H1 (cell line): ENCODE results near the gene SGCD. TPM values are rescaled to one million over a fixed set of nuclear protein-coding genes. Genes with fewer than 3 reads are reported as not detected.

Experiments
- CTCF ChIA-PET: fragments of 300-600 bp; sonication (Branson Sonifier 250); formaldehyde crosslinking; loops from one replicate; lab custom pipeline; 2021; ENCODE audit not compliant: partially characterized antibody; lab: Charles Lee
- POLR2A ChIA-PET: fragments of 300-600 bp; sonication (Branson Sonifier 250); formaldehyde crosslinking; loops from one replicate; lab custom pipeline; 2021; ENCODE audit warnings: inconsistent platforms; ENCODE audit not compliant: partially characterized antibody; lab: Charles Lee
- DNase-seq, 2 experiments: peaks; one replicate each; pipeline versions ENCODE4 v3.0.0 to v3.0.0-alpha.2; 2010 to 2022; ENCODE audit warnings: low spot score in 2 of 2, low read depth in 1 of 2, mixed read lengths in 1 of 2
- FAIRE-seq: peaks from 2 replicates; lab custom pipeline; 2011; peaks lifted over from hg19 to GRCh38; lab: Jason Lieb, UNC
- H2AFZ ChIP-seq: 2 replicates; pipeline ENCODE4 v1.8.1; 2012; ENCODE audit warnings: low read length, inconsistent platforms
- H2AK5ac ChIP-seq: 2 replicates; pipeline ENCODE4 v1.6.1; 2013; ENCODE audit warnings: low read depth, low read length
- H2BK120ac ChIP-seq: replicated peaks from 2 replicates; pipeline ENCODE3; 2013; ENCODE audit warnings: low read depth, low read length, inconsistent platforms
- H2BK12ac ChIP-seq: 2 replicates; pipeline ENCODE4 v1.6.1; 2013; ENCODE audit warnings: low read depth, low read length
- H2BK15ac ChIP-seq: 2 replicates; pipeline ENCODE4 v1.6.1; 2013; ENCODE audit warnings: low read length
- H2BK20ac ChIP-seq: 2 replicates; pipeline ENCODE4 v1.6.1; 2013; ENCODE audit warnings: low read length
- H2BK5ac ChIP-seq: 2 replicates; pipeline ENCODE4 v1.6.1; 2013; ENCODE audit warnings: low read depth, low read length
- H3K14ac ChIP-seq: 2 replicates; pipeline ENCODE4 v1.6.1; 2013; ENCODE audit warnings: inconsistent platforms; ENCODE audit not compliant: insufficient read length
- H3K18ac ChIP-seq: 2 replicates; pipeline ENCODE4 v1.6.1; 2013; ENCODE audit warnings: low read length; ENCODE audit errors: extremely low read depth
- H3K23ac ChIP-seq: 2 replicates; pipeline ENCODE4 v1.6.1; 2013; ENCODE audit warnings: inconsistent platforms; ENCODE audit not compliant: insufficient read length
- H3K23me2 ChIP-seq: 2 replicates; pipeline ENCODE4 v1.6.1; 2013; ENCODE audit warnings: low read depth, low read length
- H3K27ac ChIP-seq: 2 replicates; pipeline ENCODE4 v1.6.1; 2011; ENCODE audit warnings: low read depth, low read length, inconsistent platforms
- H3K27me3 ChIP-seq, 4 experiments: replicated peaks in 1 of 4; 1 replicate in 1 of 4; 2 replicates in 3 of 4; pipeline versions ENCODE4 v1.6.1 to v1.8.1; 2011 to 2013; ENCODE audit warnings: low read length in 3 of 4, mild to moderate bottlenecking in 3 of 4, inconsistent platforms in 2 of 4, mixed read lengths in 2 of 4, moderate library complexity in 1 of 4; ENCODE audit not compliant: control insufficient read depth in 3 of 4, insufficient read depth in 3 of 4; ENCODE audit errors: extremely low read depth in 1 of 4
- H3K36me3 ChIP-seq, 4 experiments: 2 replicates each; pipeline versions ENCODE4 v1.6.1 to v1.8.1; 2011 to 2013; ENCODE audit warnings: mild to moderate bottlenecking in 4 of 4, low read length in 3 of 4, moderate library complexity in 2 of 4, control low read depth in 1 of 4, inconsistent platforms in 1 of 4; ENCODE audit not compliant: insufficient read depth in 4 of 4, control insufficient read depth in 2 of 4
- H3K4ac ChIP-seq: replicated peaks from 2 replicates; pipeline ENCODE3; 2013; ENCODE audit warnings: low read length, low read depth, mixed read lengths, inconsistent platforms; ENCODE audit not compliant: insufficient read length
- H3K4me1 ChIP-seq, 4 experiments: replicated peaks in 1 of 4; 1 replicate in 1 of 4; 2 replicates in 3 of 4; pipeline versions ENCODE4 v1.6.1 to v1.8.1; 2011 to 2013; ENCODE audit warnings: low read length in 3 of 4, inconsistent platforms in 2 of 4, mixed read lengths in 1 of 4; ENCODE audit not compliant: insufficient read depth in 4 of 4, control insufficient read depth in 3 of 4
- H3K4me2 ChIP-seq, 2 experiments: 2 replicates each; pipeline versions ENCODE4 v1.6.1 to v1.8.1; 2011 to 2013; ENCODE audit warnings: low read depth in 2 of 2, low read length in 2 of 2, control low read depth in 1 of 2, inconsistent platforms in 1 of 2, mild to moderate bottlenecking in 1 of 2; ENCODE audit not compliant: insufficient read depth in 1 of 2
- H3K4me3 ChIP-seq, 4 experiments: fragments of 200-600, 300-600 bp in 1 of 4; sonication (generic), shearing (Covaris generic), sonication (Bioruptor Twin) in 1 of 4; 2 replicates each; pipeline versions ENCODE4 v1.5.1 to v1.8.1; 2011 to 2016; ENCODE audit warnings: low read length in 4 of 4, low read depth in 3 of 4, control low read depth in 2 of 4, inconsistent platforms in 2 of 4, mild to moderate bottlenecking in 2 of 4, mixed read lengths in 1 of 4, moderate library complexity in 1 of 4; ENCODE audit not compliant: insufficient read depth in 2 of 4; ENCODE audit errors: extremely low read depth in 1 of 4
- H3K56ac ChIP-seq: replicated peaks from 2 replicates; pipeline ENCODE3; 2013; ENCODE audit warnings: low read depth, mild to moderate bottlenecking, mixed read lengths, low read length, inconsistent platforms; ENCODE audit not compliant: insufficient read length
- H3K79me1 ChIP-seq: 2 replicates; pipeline ENCODE4 v1.6.1; 2013; ENCODE audit warnings: low read depth, low read length, control low read depth
- H3K79me2 ChIP-seq, 2 experiments: 2 replicates each; pipeline versions ENCODE4 v1.6.1 to v1.8.1; 2012 to 2013; ENCODE audit warnings: low read length in 2 of 2, mild to moderate bottlenecking in 2 of 2, inconsistent platforms in 1 of 2; ENCODE audit not compliant: insufficient read depth in 2 of 2, control insufficient read depth in 1 of 2
- H3K9ac ChIP-seq, 4 experiments: replicated peaks in 1 of 4; 1 replicate in 1 of 4; 2 replicates in 3 of 4; pipeline versions ENCODE4 v1.6.1 to v1.8.1; 2011 to 2013; ENCODE audit warnings: low read depth in 3 of 4, low read length in 3 of 4, control low read depth in 2 of 4, mild to moderate bottlenecking in 2 of 4, moderate library complexity in 2 of 4, inconsistent platforms in 1 of 4; ENCODE audit errors: extremely low read depth in 1 of 4
- H3K9me3 ChIP-seq, 2 experiments: 2 replicates each; pipeline versions ENCODE4 v1.6.1 to v1.8.1; 2012 to 2013; ENCODE audit warnings: mild to moderate bottlenecking in 2 of 2, moderate library complexity in 2 of 2, control low read depth in 1 of 2, inconsistent platforms in 1 of 2, low read depth in 1 of 2, low read length in 1 of 2, mixed read lengths in 1 of 2; ENCODE audit not compliant: insufficient read depth in 2 of 2
- H4K20me1 ChIP-seq, 2 experiments: replicated peaks in 1 of 2; 2 replicates each; pipeline versions ENCODE3 to v1.8.1; 2011 to 2013; ENCODE audit warnings: inconsistent platforms in 2 of 2, low read length in 2 of 2, mild to moderate bottlenecking in 1 of 2; ENCODE audit not compliant: insufficient read depth in 2 of 2, control insufficient read depth in 1 of 2
- H4K5ac ChIP-seq: 2 replicates; pipeline ENCODE4 v1.6.1; 2013; ENCODE audit warnings: low read length, low read depth, mixed read lengths, inconsistent platforms; ENCODE audit not compliant: insufficient read length
- H4K8ac ChIP-seq: 2 replicates; pipeline ENCODE4 v1.8.0; 2013; ENCODE audit warnings: mild to moderate bottlenecking, moderate library complexity, low read length, inconsistent platforms; ENCODE audit not compliant: insufficient read depth; ENCODE audit errors: extremely low read depth
- H4K91ac ChIP-seq: replicated peaks from 2 replicates; pipeline ENCODE3; 2013; ENCODE audit warnings: low read length, mixed read lengths, inconsistent platforms; ENCODE audit not compliant: insufficient read length
- CBX8 ChIP-seq: fragments of 300-800, 300-1000 bp; sonication (generic); IDR thresholded peaks from 2 replicates; pipeline ENCODE4 v1.7.1; 2016; ENCODE audit warnings: low read depth, low read length, borderline replicate concordance
- FOSL1 ChIP-seq: IDR thresholded peaks from 2 replicates; pipeline ENCODE4 v1.6.1; 2011; ENCODE audit warnings: mild to moderate bottlenecking, low read depth, low read length, moderate library complexity; ENCODE audit not compliant: insufficient read depth
- GTF2F1 ChIP-seq: IDR thresholded peaks from 2 replicates; pipeline ENCODE4 v1.6.1; 2012; ENCODE audit warnings: low read depth, low read length, improper control_type of control experiment, borderline replicate concordance
- JUN ChIP-seq: IDR thresholded peaks from 2 replicates; pipeline ENCODE4 v1.6.1; 2011; ENCODE audit warnings: low read depth, mild to moderate bottlenecking, improper control_type of control experiment, low read length
- PHF8 ChIP-seq: fragments of 200-600 bp; sonication (generic); conservative IDR thresholded peaks from 2 replicates; pipeline ENCODE4 v1.7.1; 2012; ENCODE audit warnings: low read depth, mild to moderate bottlenecking, inconsistent platforms, low read length, moderate library complexity
- POLR2A ChIP-seq, 2 experiments: IDR thresholded peaks; 1 replicate in 1 of 2; 2 replicates in 1 of 2; pipeline ENCODE4 v1.6.1; 2011; ENCODE audit warnings: low read depth in 2 of 2, low read length in 2 of 2, mild to moderate bottlenecking in 2 of 2; ENCODE audit errors: control extremely low read depth in 1 of 2
- SP2 ChIP-seq: IDR thresholded peaks from 2 replicates; pipeline ENCODE4 v1.6.1; 2012; ENCODE audit warnings: mild to moderate bottlenecking, low read length, inconsistent platforms
- SUZ12 ChIP-seq: fragments of 200-600 bp; sonication (generic); IDR thresholded peaks from 2 replicates; pipeline ENCODE4 v1.6.1; 2012; ENCODE audit warnings: mild to moderate bottlenecking, inconsistent platforms, low read length, moderate library complexity, mixed read lengths
- ZNF274 ChIP-seq: IDR thresholded peaks from 2 replicates; pipeline ENCODE4 v1.7.0; 2012; ENCODE audit warnings: low read length, borderline replicate concordance; ENCODE audit errors: extremely low read depth
- WGBS, 2 experiments: shearing (Covaris generic) in 1 of 2; methylation state at CpG; one replicate each; pipeline versions ENCODE4 v1.1.6 to v1.1.7; 2013 to 2015; ENCODE audit warnings: low lambda C conversion rate in 2 of 2, mixed read lengths in 2 of 2, inconsistent platforms in 1 of 2, low coverage in 1 of 2, missing lambda C conversion rate in 1 of 2; ENCODE audit not compliant: insufficient replicate concordance in 2 of 2, insufficient coverage in 1 of 2, insufficient read length in 1 of 2; ENCODE audit errors: extremely low coverage in 1 of 2, missing lambda C conversion rate in 1 of 2; 5-methylcytosine and 5-hydroxymethylcytosine counted together
- polyA plus RNA-seq, 7 experiments: library from polyadenylated mRNA; depleted of rRNA in 3 of 7; stranded (reverse) in 5 of 7; unstranded in 2 of 7; fragments of >200 nt in 5 of 7; fragments of 200-250 nt in 2 of 7; gene quantifications; 1 replicate in 5 of 7; 2 replicates in 1 of 7; 4 replicates in 1 of 7; pipeline versions ENCODE4 v1.2.1 to v1.2.3, GENCODE V29; 2011 to 2013; ENCODE audit warnings: missing spikeins in 2 of 7, mixed read lengths in 2 of 7
- total RNA-seq: library from RNA; stranded (reverse); fragmentation: NEBNext Ultra II Directional; extraction: Animal tissue kit (Norgen Biotek cat#: 25700); gene quantifications from 2 replicates; pipeline ENCODE4 v1.2.1, GENCODE V29; 2021

The SGCD gene
- total and polyA plus RNA-seq, 2 of the 8 experiments (the other 6 are each of a cell fraction or from before 2014, with no cell fraction given): 0.04 to 0.08 TPM

DNA sequence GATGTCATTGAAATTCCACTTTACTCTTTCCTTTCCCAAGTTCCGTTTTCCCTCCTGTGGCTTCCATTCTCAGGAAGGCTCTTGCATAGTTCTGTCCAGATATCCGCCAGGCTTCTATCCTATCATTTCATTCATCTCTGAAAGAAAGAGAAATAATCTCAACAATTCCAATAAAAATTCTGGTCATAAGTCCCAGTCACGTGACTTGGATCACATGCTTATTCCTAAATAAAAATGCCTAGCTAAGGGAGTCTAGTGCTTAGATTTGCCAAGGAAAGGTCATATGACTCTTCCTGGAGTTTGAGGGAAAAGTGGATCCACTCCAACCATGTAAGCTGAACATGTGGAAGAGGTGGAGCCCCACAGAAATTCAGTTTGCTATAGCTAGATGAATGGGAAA, 377.2 kb downstream of the SGCD start:
- no peaks in the 10 kb centered on the region for H3K27me3 ChIP-seq
- TF ChIP-seq PHF8: no peak
- no peak for TF ChIP-seq CBX8
- TF ChIP-seq POLR2A (IDR thresholded peaks at IDR 0.05; ENCODE audit: control extremely low read depth in 1 of 2, low read depth in 2 of 2, low read length in 2 of 2): no peak
- TF ChIP-seq JUN: no peak
- TF ChIP-seq SP2: no peak
- TF ChIP-seq FOSL1: no peak
- TF ChIP-seq GTF2F1: no peak
- no peak for TF ChIP-seq SUZ12
- TF ChIP-seq ZNF274: no peak

More for the DNA sequence above, 377.2 kb downstream of the SGCD start:
- WGBS, 2 experiments: 85% methylated on average over 3 of the region's 3 CpGs; no CpG with 5 or more reads in 1 of the 2 experiments
- Histone ChIP-seq H2BK12ac (no peak overlapping the region), H2AFZ (no peak overlapping the region), H2BK15ac (no peak overlapping the region), H3K27ac (no peak overlapping the region), H3K23ac (no peak overlapping the region), H3K79me2 (no peaks in the 10 kb centered on the region), H3K4me2 (no peak overlapping the region), H3K79me1 (no peaks in the 10 kb centered on the region), H2BK5ac (no peak overlapping the region), H2BK120ac (no peak overlapping the region), H2BK20ac (no peak overlapping the region), H3K4ac (no peak overlapping the region), H3K4me1 (no peaks in the 10 kb centered on the region), H3K56ac (no peak overlapping the region), H2AK5ac (no peak overlapping the region), H4K20me1 (no peaks in the 10 kb centered on the region), H3K9ac (no peak overlapping the region), H3K4me3 (no peak overlapping the region), H3K23me2 (no peaks in the 10 kb centered on the region), H3K9me3 (no peaks in the 10 kb centered on the region), H4K5ac (no peak overlapping the region), H4K91ac (no peak overlapping the region), H3K18ac (no peak overlapping the region), H4K8ac (no peak overlapping the region), H3K36me3 (no peaks in the 10 kb centered on the region), H3K14ac (no peak overlapping the region)
- FAIRE-seq: no peak
- CTCF ChIA-PET: interaction anchor here (1.5 to 1.6 kb wide), 2 partner anchors 10 to 11 kb away, joined by 3 to 8 read pairs; no protein-coding TSS in a partner anchor
- no peak for DNase-seq
- POLR2A ChIA-PET: no interaction called here
